ENCODE measurements around the gene KCNJ3. TPM values are rescaled to one million over a fixed set of nuclear protein-coding genes. Genes with fewer than 3 reads are reported as not detected.
"Not testable (repeated sequence)": the region's sequence is repeated elsewhere in the genome, so short reads cannot be mapped to it uniquely, and the experiment has no call there.

Gene KCNJ3
- total RNA-seq, 1 donor from 2014 or later: not detected

DNA sequence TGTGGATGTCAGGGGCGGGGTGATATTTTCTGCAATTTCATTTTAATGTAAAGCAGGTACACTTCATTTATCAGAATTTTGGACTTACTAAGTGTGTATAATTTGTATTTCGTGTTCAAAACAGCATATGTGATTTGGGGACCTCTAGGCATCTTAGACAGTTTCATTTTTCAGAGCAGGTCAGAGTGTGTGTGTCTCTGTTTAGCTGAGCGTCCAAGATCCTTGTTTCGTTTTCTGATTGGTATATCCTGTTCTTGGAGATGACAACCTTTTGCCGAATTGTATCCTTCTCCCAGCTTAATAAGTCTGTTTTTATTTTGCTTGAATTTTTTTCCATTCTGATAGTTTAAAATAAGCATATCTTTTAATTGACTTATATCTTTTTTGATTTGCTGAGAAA lies 128.3 kb downstream of the KCNJ3 start:
- Mint-ChIP-seq H3K36me3 (ENCODE audit: low read depth) (no peaks in the 10 kb centered on the region), H3K9me3 (no peaks in the 10 kb centered on the region), H3K4me1 (ENCODE audit: low read depth) (no peaks in the 10 kb centered on the region), H3K4me3 (ENCODE audit: low read depth) (no peak overlapping the region), H3K27me3 (ENCODE audit: low read depth) (no peaks in the 10 kb centered on the region), H3K27ac (no peak overlapping the region)
- intact Hi-C loops (cut with micrococcal nuclease): no loop called here
- no peak for DNase-seq (ENCODE audit: low spot score)

DNA sequence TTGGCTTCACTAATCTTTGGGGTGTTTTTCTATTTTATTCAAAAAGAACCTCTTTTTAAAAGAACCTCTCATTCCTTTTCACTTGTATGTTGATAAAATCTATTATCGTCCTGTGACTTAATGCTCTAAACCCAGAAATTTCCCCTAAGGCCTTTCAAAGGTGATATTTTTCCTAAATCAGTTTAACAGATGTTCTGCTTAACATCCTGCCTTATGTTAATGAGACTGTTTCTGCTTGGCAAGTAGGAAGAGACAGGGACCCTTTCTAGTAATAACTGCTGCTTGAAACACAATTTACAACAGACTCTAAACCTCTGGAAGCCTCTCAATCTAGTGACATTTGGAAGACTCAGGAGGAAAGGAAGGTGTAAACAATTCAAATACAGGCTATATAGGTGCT lies 128.8 kb downstream of the KCNJ3 start:
- Mint-ChIP-seq H3K4me3 (ENCODE audit: low read depth) (no peak overlapping the region), H3K9me3 (no peaks in the 10 kb centered on the region), H3K36me3 (ENCODE audit: low read depth) (no peaks in the 10 kb centered on the region), H3K27ac (no peak overlapping the region), H3K27me3 (ENCODE audit: low read depth) (no peaks in the 10 kb centered on the region), H3K4me1 (ENCODE audit: low read depth) (no peaks in the 10 kb centered on the region)
- DNase-seq (ENCODE audit: low spot score): no peak
- intact Hi-C loops (cut with micrococcal nuclease): no loop called here

DNA sequence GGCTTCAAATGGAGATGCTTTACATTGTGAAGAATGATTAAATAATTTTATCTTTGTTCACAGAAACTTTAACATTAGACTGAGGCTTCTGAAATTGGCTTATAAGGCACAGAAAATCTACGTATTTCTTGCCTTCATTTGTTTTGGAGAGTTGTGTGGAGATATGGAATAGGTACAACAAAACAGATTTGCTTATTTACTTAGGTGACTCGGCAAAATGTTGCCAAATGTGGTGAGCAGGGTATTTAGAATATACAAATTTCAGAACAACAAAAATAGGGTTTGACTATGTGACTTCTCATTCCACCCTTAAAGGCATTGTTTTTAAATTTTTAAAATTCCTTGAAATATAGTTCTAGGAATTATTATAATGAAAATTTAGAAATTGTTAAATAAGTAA lies 134.2 kb downstream of the KCNJ3 start:
- Mint-ChIP-seq H3K9me3 (no peaks in the 10 kb centered on the region), H3K27ac (no peak overlapping the region), H3K4me3 (ENCODE audit: low read depth) (no peak overlapping the region), H3K36me3 (ENCODE audit: low read depth) (no peaks in the 10 kb centered on the region), H3K27me3 (ENCODE audit: low read depth) (no peaks in the 10 kb centered on the region), H3K4me1 (ENCODE audit: low read depth) (no peaks in the 10 kb centered on the region)
- no peak for DNase-seq (ENCODE audit: low spot score)
- intact Hi-C loops (cut with micrococcal nuclease): no loop called here

DNA sequence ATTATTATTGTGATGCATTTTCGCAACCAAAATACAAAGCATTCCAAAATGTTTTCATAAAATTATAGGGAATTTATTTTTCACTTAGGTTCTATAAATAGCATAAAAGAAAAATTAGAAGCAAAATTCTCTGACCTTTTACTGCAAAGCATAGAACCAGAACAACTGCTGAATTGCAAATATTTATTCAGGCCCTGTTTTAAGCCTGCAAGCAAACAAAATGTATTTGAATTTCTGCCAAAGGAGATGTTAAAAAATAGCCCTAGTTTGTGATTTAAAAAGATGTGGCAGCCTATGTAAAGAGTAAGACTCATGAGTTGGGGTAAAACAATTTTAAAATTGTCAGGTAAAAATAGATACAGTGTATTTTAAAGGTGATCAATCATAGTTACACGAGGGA lies 138.1 kb downstream of the KCNJ3 start:
- no peaks in the 10 kb centered on the region for H3K4me1 Mint-ChIP-seq (ENCODE audit: low read depth)
- H3K27me3 Mint-ChIP-seq (ENCODE audit: low read depth): no peaks in the 10 kb centered on the region
- peaks cover 3% of the 10 kb centered on the region for H3K9me3 Mint-ChIP-seq
- DNase-seq (ENCODE audit: low spot score): no peak
- intact Hi-C loops (cut with micrococcal nuclease): no loop called here
- no peaks in the 10 kb centered on the region for H3K36me3 Mint-ChIP-seq (ENCODE audit: low read depth)
- H3K4me3 Mint-ChIP-seq (ENCODE audit: low read depth): no peak overlapping the region
- no peak overlapping the region for H3K27ac Mint-ChIP-seq

DNA sequence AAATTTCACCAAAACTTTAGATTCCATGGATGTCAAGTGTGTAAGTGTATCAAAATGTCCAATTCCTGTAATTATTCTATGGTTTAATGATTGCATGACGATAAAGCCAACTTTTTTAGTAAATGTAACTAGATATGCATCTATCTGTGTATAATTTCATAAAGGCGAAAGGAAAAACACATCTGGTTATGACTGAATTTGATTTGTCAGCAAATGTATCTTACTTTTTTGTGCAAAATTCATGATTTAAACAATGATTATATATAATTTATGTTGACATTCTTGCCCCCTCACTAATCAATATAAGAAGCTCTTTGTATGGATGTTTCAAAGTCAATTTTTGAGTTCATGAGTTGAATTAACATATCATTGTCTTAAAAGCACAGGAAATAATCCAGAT lies 138.5 kb downstream of the KCNJ3 start:
- no peaks in the 10 kb centered on the region for H3K4me1 Mint-ChIP-seq (ENCODE audit: low read depth)
- no peaks in the 10 kb centered on the region for H3K27me3 Mint-ChIP-seq (ENCODE audit: low read depth)
- peaks cover 3% of the 10 kb centered on the region for H3K9me3 Mint-ChIP-seq
- no peak overlapping the region for H3K4me3 Mint-ChIP-seq (ENCODE audit: low read depth)
- H3K36me3 Mint-ChIP-seq (ENCODE audit: low read depth): no peaks in the 10 kb centered on the region
- intact Hi-C loops (cut with micrococcal nuclease): no loop called here
- no peak for DNase-seq (ENCODE audit: low spot score)
- H3K27ac Mint-ChIP-seq: no peak overlapping the region

DNA sequence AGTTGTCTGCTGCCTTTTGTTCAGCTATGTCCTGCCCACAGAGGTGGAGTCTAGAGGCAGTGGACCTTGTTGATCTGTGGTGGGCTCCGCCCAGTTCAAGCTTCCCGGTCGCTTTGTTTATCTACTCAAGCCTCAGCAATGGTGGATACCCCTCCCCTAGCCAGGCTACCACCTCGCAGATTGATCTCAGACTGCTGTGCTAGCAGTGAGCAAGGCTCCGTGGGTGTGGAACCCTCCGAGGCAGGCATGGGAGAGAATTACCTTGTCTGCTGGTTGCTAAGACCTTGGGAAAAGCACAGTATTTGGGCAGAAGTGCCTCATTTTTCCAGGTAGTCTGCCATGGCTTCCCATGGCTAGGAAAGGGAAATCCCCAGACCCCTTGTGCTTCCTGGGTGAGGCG lies 146.0 kb downstream of the KCNJ3 start:
- intact Hi-C loops (cut with micrococcal nuclease): no loop called here
- no peak for DNase-seq (ENCODE audit: low spot score)
- Mint-ChIP-seq H3K36me3 (ENCODE audit: low read depth) (no peaks in the 10 kb centered on the region), H3K27ac (no peak overlapping the region), H3K27me3 (ENCODE audit: low read depth) (no peaks in the 10 kb centered on the region), H3K4me3 (ENCODE audit: low read depth) (no peak overlapping the region), H3K9me3 (peaks cover 3% of the 10 kb centered on the region), H3K4me1 (ENCODE audit: low read depth) (no peaks in the 10 kb centered on the region)

DNA sequence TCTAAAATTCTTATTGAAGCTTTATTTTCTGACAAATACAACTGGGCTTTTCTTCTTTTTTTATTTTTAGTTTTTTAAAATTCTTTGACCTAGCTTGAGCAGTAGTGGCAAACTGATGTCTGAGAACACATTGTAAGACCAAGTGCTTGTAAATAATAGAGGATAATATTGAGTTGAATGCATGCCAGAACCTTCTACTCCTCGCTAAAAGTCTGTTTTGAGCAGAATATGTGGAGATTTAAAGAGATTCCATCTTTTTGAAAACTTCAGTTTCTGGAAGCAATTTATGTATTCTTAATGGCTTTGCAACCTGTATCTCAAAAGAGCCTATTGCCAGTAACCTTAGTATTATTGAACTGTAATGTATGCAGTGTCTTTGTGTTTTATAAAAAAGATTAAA lies 148.3 kb downstream of the KCNJ3 start:
- Mint-ChIP-seq H3K27ac (no peak overlapping the region), H3K4me3 (ENCODE audit: low read depth) (no peak overlapping the region), H3K36me3 (ENCODE audit: low read depth) (no peaks in the 10 kb centered on the region), H3K27me3 (ENCODE audit: low read depth) (no peaks in the 10 kb centered on the region), H3K4me1 (ENCODE audit: low read depth) (no peaks in the 10 kb centered on the region), H3K9me3 (peaks cover 3% of the 10 kb centered on the region)
- DNase-seq (ENCODE audit: low spot score): no peak
- intact Hi-C loops (cut with micrococcal nuclease): no loop called here

DNA sequence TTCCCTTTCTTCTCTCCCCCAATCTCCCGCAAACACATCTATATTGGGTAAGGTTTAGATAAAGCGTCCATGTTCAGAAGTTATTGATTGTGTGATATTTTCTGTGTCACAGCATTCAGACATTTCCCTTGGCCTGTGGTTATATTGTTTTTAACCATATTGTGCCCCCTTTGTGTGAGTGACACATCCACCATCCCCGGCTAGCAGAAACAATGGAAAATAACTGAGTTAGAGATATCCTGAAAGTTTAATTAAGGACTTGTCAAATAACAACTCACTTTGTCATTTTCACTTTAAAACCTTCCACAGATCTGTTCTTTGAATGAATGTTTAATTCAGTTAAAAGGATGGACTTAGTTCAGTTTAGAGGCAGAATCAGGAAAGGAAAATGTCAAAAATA lies 151.0 kb downstream of the KCNJ3 start:
- no peak for DNase-seq (ENCODE audit: low spot score)
- H3K4me1 Mint-ChIP-seq (ENCODE audit: low read depth): no peaks in the 10 kb centered on the region
- no peak overlapping the region for H3K4me3 Mint-ChIP-seq (ENCODE audit: low read depth)
- no peak overlapping the region for H3K27ac Mint-ChIP-seq
- intact Hi-C loops (cut with micrococcal nuclease): no loop called here
- no peaks in the 10 kb centered on the region for H3K27me3 Mint-ChIP-seq (ENCODE audit: low read depth)
- H3K9me3 Mint-ChIP-seq: no peaks in the 10 kb centered on the region
- H3K36me3 Mint-ChIP-seq (ENCODE audit: low read depth): no peaks in the 10 kb centered on the region

DNA sequence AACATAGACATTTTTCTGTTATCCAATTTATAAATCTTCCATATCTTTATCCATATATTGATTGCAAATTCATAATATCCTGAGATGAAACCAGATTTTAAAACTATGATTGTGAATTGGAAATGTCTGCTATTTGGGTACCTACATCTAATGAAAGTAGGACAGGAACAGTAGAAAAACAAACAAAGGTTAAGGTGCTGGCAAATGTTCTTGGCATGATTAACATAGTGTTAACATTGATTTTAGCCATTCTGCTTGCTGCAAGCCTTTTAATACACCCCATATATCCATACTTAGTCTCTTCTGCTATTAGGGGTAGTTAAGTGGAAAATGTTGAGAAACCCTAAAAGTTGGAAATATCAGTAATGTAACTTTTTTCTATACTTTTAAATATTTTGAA lies 152.0 kb downstream of the KCNJ3 start:
- H3K36me3 Mint-ChIP-seq (ENCODE audit: low read depth): no peaks in the 10 kb centered on the region
- no peaks in the 10 kb centered on the region for H3K27me3 Mint-ChIP-seq (ENCODE audit: low read depth)
- H3K4me3 Mint-ChIP-seq (ENCODE audit: low read depth): no peak overlapping the region
- no peak overlapping the region for H3K27ac Mint-ChIP-seq
- H3K4me1 Mint-ChIP-seq (ENCODE audit: low read depth): no peaks in the 10 kb centered on the region
- no peaks in the 10 kb centered on the region for H3K9me3 Mint-ChIP-seq
- no peak for DNase-seq (ENCODE audit: low spot score)
- intact Hi-C loops (cut with micrococcal nuclease): no loop called here

DNA sequence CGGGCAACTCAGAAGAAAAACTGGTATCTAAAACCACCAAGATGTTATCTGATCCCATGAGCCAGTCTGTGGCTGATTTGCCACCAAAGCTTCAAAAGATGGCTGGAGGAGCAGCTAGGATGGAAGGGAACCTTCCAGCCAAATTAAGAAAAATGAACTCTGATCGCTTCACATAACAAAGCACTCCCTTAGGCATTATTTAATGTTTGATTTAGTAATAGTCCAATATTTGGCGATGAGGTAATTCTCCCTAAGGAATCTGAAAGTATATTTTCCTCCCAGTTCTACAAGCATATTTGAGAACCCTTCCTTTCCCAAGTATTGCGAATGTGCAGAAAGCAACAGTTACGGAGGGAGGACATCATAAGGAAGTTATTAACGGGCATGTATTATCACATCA lies 156.6 kb downstream of the KCNJ3 start:
- Mint-ChIP-seq H3K27ac (no peak overlapping the region), H3K27me3 (ENCODE audit: low read depth) (no peaks in the 10 kb centered on the region), H3K4me1 (ENCODE audit: low read depth) (no peaks in the 10 kb centered on the region), H3K9me3 (no peaks in the 10 kb centered on the region), H3K36me3 (ENCODE audit: low read depth) (no peaks in the 10 kb centered on the region), H3K4me3 (ENCODE audit: low read depth) (no peak overlapping the region)
- DNase-seq (ENCODE audit: low spot score): no peak
- intact Hi-C loops (cut with micrococcal nuclease): no loop called here

DNA sequence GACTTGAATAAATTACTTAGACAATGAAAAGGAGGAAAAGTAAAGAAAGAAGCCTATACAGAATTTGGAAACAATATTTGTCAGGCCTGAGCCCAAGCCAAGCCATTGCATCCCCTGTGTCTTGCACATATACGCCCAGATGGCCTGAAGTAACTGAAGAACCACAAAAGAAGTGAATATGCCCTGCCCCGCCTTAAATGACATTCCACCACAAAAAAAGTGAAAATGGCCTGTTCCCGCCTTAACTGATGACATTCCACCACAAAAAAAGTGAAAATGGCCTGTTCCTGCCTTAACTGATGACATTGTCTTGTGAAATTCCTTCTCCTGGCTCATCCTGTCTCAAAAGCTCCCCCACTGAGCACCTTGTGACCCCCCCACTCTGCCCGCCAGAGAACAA lies 168.7 kb downstream of the KCNJ3 start:
- DNase-seq (ENCODE audit: low spot score); H3K4me3 Mint-ChIP-seq (ENCODE audit: low read depth); intact Hi-C loops (cut with micrococcal nuclease); H3K4me1 Mint-ChIP-seq (ENCODE audit: low read depth); H3K27me3 Mint-ChIP-seq (ENCODE audit: low read depth); H3K36me3 Mint-ChIP-seq (ENCODE audit: low read depth); H3K27ac Mint-ChIP-seq; H3K9me3 Mint-ChIP-seq: not testable (repeated sequence)

DNA sequence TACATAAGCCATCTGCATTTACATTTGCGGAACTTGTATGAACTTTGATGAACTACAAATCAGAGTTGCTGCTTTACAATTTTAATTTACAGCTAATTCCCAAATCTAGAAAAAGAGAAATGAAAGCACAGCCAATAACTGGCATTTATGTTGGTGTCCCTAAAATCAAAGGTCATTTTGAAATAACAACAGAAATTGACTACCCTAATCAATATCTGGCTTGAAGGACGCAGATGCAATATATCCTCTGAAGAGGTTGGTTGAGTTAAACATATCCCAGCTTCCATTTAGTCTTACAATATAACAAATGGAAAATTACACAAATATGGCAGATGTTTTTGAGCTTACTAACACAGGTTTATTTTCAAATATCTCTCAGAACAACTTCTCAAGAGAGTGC lies 177.5 kb downstream of the KCNJ3 start:
- Mint-ChIP-seq H3K4me1 (ENCODE audit: low read depth) (no peaks in the 10 kb centered on the region), H3K9me3 (no peaks in the 10 kb centered on the region), H3K27me3 (ENCODE audit: low read depth) (no peaks in the 10 kb centered on the region), H3K4me3 (ENCODE audit: low read depth) (no peak overlapping the region), H3K27ac (no peak overlapping the region), H3K36me3 (ENCODE audit: low read depth) (no peaks in the 10 kb centered on the region)
- DNase-seq (ENCODE audit: low spot score): no peak
- intact Hi-C loops (cut with micrococcal nuclease): no loop called here

DNA sequence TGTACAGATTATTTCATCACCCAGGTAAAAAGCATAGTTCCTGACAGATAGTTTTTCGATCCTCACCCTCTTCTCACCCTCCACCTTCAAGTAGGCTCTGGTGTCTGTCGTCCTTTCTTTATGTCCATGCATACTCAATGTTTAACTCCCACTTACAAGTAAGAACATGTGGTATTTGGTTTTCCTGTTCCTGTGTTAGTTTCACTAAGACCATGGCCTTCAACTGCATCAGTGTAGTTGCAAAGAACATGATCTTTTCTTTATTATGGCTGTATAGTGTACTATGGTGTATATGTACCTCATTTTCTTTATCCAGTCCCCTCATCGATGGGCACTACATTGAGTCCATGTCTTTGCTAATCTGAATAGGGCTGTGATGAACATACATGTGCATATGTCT lies 184.2 kb downstream of the KCNJ3 start:
- no peak overlapping the region for H3K4me3 Mint-ChIP-seq (ENCODE audit: low read depth)
- H3K4me1 Mint-ChIP-seq (ENCODE audit: low read depth): no peaks in the 10 kb centered on the region

DNA sequence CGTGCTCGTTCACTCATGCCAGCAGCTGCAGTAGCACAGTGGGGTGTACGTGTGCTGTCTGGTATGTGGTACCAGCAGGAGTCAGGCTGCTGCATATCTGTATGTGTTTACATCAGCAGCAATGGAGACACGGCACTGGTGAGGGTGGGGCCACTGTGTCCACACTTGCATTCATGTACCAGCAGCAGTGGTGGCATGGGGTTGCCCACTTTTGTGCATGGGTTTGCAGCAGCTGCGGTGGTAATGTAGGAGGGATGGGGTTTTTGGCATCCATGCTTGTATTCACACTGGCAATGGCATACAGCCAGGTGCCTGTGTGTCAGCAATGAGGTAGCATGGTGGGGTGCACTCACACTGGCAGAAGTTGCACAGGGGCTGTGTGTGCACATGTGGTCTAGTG lies 187.8 kb downstream of the KCNJ3 start:
- no peak for DNase-seq (ENCODE audit: low spot score)
- H3K27me3 Mint-ChIP-seq (ENCODE audit: low read depth): no peaks in the 10 kb centered on the region
- H3K4me3 Mint-ChIP-seq (ENCODE audit: low read depth): no peak overlapping the region
- intact Hi-C loops (cut with micrococcal nuclease): no loop called here
- no peaks in the 10 kb centered on the region for H3K4me1 Mint-ChIP-seq (ENCODE audit: low read depth)
- no peak overlapping the region for H3K27ac Mint-ChIP-seq
- no peaks in the 10 kb centered on the region for H3K9me3 Mint-ChIP-seq
- H3K36me3 Mint-ChIP-seq (ENCODE audit: low read depth): no peaks in the 10 kb centered on the region

More for the DNA sequence above, 184.2 kb downstream of the KCNJ3 start:
- Mint-ChIP-seq H3K27me3 (ENCODE audit: low read depth) (no peaks in the 10 kb centered on the region), H3K9me3 (no peaks in the 10 kb centered on the region), H3K36me3 (ENCODE audit: low read depth) (no peaks in the 10 kb centered on the region), H3K27ac (no peak overlapping the region)
- intact Hi-C loops (cut with micrococcal nuclease): no loop called here
- no peak for DNase-seq (ENCODE audit: low spot score)

Data from activated T-helper 2 cell treated with anti-CD3 and anti-CD28 coated beads, Interferon-gamma antibody, Interleukin-2, Interleukin-4, amounts not matched to agents 10 μg/mL and 5 μg/mL and 100 μg/mL, durations not matched to agents 14 hours and 24 hours and 36 hours (primary cell).